Stomach (tissue), 9 donors: ENCODE measurements around the gene EIF2B5. TPM values are rescaled to one million over a fixed set of nuclear protein-coding genes. Genes with fewer than 3 reads are reported as not detected.

ENCODE experiments used
- DNase-seq, 2 donors: peaks; one replicate each; pipeline versions ENCODE4 v3.0.0 to v3.0.0-alpha.2; 2013 to 2019
- H3K27ac ChIP-seq, 5 donors: fragments of 200-600 bp in 4 of 5; sonication (generic) in 4 of 5; one replicate each; pipeline ENCODE4 v1.5.1; 2013 to 2019; ENCODE audit warnings: mild to moderate bottlenecking in 1 of 5, moderate library complexity in 1 of 5
- H3K27me3 ChIP-seq, 3 donors: fragments of 200-600 bp; sonication (generic); one replicate each; pipeline ENCODE4 v1.5.1; 2017 to 2019; ENCODE audit warnings: mixed run types in 1 of 3
- H3K36me3 ChIP-seq, 4 donors: fragments of 200-600 bp; sonication (generic); 1 replicate in 3 of 4; 2 replicates in 1 of 4; pipeline ENCODE4 v1.5.1; 2016 to 2019
- H3K4me1 ChIP-seq, 4 donors: fragments of 200-600 bp; sonication (generic); one replicate each; pipeline ENCODE4 v1.5.1; 2016 to 2019
- H3K4me3 ChIP-seq, 4 donors: fragments of 200-600 bp; sonication (generic) in 3 of 4; one replicate each; pipeline ENCODE4 v1.5.1; 2016 to 2019; ENCODE audit warnings: mild to moderate bottlenecking in 1 of 4
- H3K9me3 ChIP-seq, 4 donors: fragments of 200-600 bp; sonication (generic); one replicate each; pipeline ENCODE4 v1.5.1; 2016 to 2019
- EP300 ChIP-seq: sonication (generic); formaldehyde crosslinking; IDR thresholded peaks from one replicate; pipeline ENCODE4 v1.6.1; 2017; ENCODE audit warnings: antibody characterized with exemption
- POLR2A ChIP-seq, 4 donors: fragments of 450-650 bp; IDR thresholded peaks; one replicate each; pipeline ENCODE4 v1.6.1; 2016; ENCODE audit warnings: antibody characterized with exemption in 4 of 4, control low read depth in 2 of 4, mild to moderate bottlenecking in 1 of 4, moderate library complexity in 1 of 4
- POLR2AphosphoS5 ChIP-seq, 3 donors: sonication (generic); formaldehyde crosslinking; IDR thresholded peaks; one replicate each; pipeline ENCODE4 v1.6.1; 2016; ENCODE audit warnings: antibody characterized with exemption in 3 of 3
- WGBS, 5 donors: extraction: QIAGEN DNeasy Blood & Tissue Kit in 3 of 5; methylation state at CpG; one replicate each; pipeline versions ENCODE4 v1.1.5 to v1.1.7; 2013 to 2018; 5-methylcytosine and 5-hydroxymethylcytosine counted together
- intact Hi-C: fragments of 100-400 bp; cut with DNase I; formaldehyde crosslinking; loops from one replicate; pipeline ENCODE4 v1.15.1; 2023; ENCODE audit warnings: low total_unique reads
- polyA plus RNA-seq, 3 donors: library from polyadenylated mRNA; stranded (reverse); fragments of 200-250 nt; gene quantifications; one replicate each; pipeline ENCODE4 v1.2.3, GENCODE V29; 2013
- total RNA-seq, 5 donors: library from RNA; depleted of rRNA; stranded (reverse); fragments of >200 nt; gene quantifications; one replicate each; pipeline versions ENCODE4 v1.1.0 to v1.2.3, GENCODE V29; 2014 to 2016
- TF ChIP-seq, protein P1 (sequence below), 7 experiments: fragments of 450-650 bp in 4 of 7; fragments of 200-600 bp in 3 of 7; sonication (generic) in 3 of 7; IDR thresholded peaks; one replicate each; pipeline ENCODE4 v1.5.1; 2016 to 2019; ENCODE audit warnings: antibody characterized with exemption in 7 of 7, control low read depth in 2 of 7, mild to moderate bottlenecking in 1 of 7
- donor health status: healthy with polysubstance abuse.
- donor health status: Bipolar disorder and iron deficiency.
- donor health status: healthy.

The EIF2B5 gene
- total and polyA plus RNA-seq, 8 donors = 1.4 to 113 (median 35.1) TPM

DNA sequence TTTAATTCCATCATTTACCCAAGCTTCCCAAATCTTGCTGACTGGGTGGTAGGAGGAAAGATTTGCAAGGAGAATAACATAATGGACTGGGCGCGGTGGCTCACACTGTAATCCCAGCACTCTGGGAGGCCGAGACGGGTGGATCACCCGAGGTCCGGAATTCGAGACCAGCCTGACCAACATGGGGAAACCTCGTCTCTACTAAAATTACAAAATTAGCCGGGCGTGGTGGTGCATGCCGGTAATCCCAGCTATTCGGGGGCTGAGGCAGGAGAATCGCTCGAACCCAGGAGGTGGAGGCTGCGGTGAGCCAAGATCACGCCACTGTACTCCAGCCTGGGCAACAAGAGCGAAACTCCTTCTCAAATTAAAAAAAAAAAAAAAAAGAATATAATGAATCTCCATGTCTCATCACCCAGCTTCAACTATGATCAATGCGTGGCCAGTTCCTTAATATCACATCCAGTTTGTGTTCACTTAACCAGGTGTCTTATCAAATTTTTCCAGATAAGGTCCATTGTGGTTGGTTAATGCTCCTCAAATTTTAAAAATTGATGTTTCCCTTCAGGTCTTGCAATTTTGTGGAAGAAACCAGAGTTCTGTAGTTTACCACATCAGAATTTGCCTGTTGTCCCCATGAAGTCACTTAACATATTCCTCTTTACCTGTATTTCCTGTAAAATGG lies 49.5 kb downstream of the EIF2B5 start:
- H3K27me3 ChIP-seq = no peaks in the 10 kb centered on the region
- no peak for DNase-seq
- H3K27ac ChIP-seq = peak overlapping the region in 4 of 5 donors; percentile 83 to 90 (median 86)
- no peak overlapping the region for H3K4me3 ChIP-seq
- intact Hi-C loops = loop anchor here (10.0 kb wide), 1 partner anchor 60 kb away; the partner anchor contains the start of genes ALG3 and EEF1AKMT4
- H3K4me1 ChIP-seq = peaks cover 22 to 47% (median 36%) of the 10 kb centered on the region in 4 donors
- TF ChIP-seq POLR2A (IDR thresholded peaks at IDR 0.05) (no peak), POLR2AphosphoS5 (IDR thresholded peaks at IDR 0.05) (no peak), EP300 (no peak)
- TF ChIP-seq, protein P1, sequence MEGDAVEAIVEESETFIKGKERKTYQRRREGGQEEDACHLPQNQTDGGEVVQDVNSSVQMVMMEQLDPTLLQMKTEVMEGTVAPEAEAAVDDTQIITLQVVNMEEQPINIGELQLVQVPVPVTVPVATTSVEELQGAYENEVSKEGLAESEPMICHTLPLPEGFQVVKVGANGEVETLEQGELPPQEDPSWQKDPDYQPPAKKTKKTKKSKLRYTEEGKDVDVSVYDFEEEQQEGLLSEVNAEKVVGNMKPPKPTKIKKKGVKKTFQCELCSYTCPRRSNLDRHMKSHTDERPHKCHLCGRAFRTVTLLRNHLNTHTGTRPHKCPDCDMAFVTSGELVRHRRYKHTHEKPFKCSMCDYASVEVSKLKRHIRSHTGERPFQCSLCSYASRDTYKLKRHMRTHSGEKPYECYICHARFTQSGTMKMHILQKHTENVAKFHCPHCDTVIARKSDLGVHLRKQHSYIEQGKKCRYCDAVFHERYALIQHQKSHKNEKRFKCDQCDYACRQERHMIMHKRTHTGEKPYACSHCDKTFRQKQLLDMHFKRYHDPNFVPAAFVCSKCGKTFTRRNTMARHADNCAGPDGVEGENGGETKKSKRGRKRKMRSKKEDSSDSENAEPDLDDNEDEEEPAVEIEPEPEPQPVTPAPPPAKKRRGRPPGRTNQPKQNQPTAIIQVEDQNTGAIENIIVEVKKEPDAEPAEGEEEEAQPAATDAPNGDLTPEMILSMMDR (IDR thresholded peaks at IDR 0.05) = no peak
- H3K36me3 ChIP-seq = peaks cover 65 to 74% (median 72%) of the 10 kb centered on the region in 4 donors
- no peaks in the 10 kb centered on the region for H3K9me3 ChIP-seq
- WGBS, 5 donors = 92 to 95% (median 93%) methylated on average over 18 of the region's 18 CpGs

- no peaks in the 10 kb centered on the region for H3K9me3 ChIP-seq
- peaks cover 63 to 74% (median 72%) of the 10 kb centered on the region in 4 donors for H3K36me3 ChIP-seq
- H3K4me3 ChIP-seq = peak overlapping the region; percentile 65 to 96 (median 72)
- peak overlapping the region; percentile 83 to 90 (median 86) for H3K27ac ChIP-seq
- H3K4me1 ChIP-seq = peaks cover 22 to 44% (median 38%) of the 10 kb centered on the region in 4 donors
- DNase-seq = peak; percentile 100
- no peaks in the 10 kb centered on the region for H3K27me3 ChIP-seq
- WGBS, 5 donors = 1 to 3% (median 2%) methylated on average over 40 to 55 of the region's 55 CpGs
- intact Hi-C loops = loop anchor here (10.0 kb wide), 1 partner anchor 59 kb away; the partner anchor contains the start of genes ALG3 and EEF1AKMT4
- TF ChIP-seq POLR2A (IDR thresholded peaks at IDR 0.05) (no peak), EP300 (no peak), POLR2AphosphoS5 (IDR thresholded peaks at IDR 0.05) (peak in 2 of 3 donors; percentile 84 to 96)
- TF ChIP-seq, protein P1 (IDR thresholded peaks at IDR 0.05) = no peak
Observed at GRCh38 chr3:184185461-184186183, 50.5 kb downstream of the EIF2B5 start.

- Histone ChIP-seq H3K4me1 (peaks cover 22 to 44% (median 38%) of the 10 kb centered on the region in 4 donors), H3K36me3 (peaks cover 63 to 74% (median 72%) of the 10 kb centered on the region in 4 donors), H3K27me3 (no peaks in the 10 kb centered on the region), H3K9me3 (no peaks in the 10 kb centered on the region), H3K4me3 (peak within 1 kb of the TSS; percentile 65 to 96 (median 72)), H3K27ac (peak within 1 kb of the TSS; percentile 83 to 90 (median 86))
- no peak for DNase-seq
- intact Hi-C loops = loop anchor here (10.0 kb wide), 1 partner anchor 58 kb away; the partner anchor contains the start of genes ALG3 and EEF1AKMT4
- TF ChIP-seq POLR2AphosphoS5 (IDR thresholded peaks at IDR 0.05) (peak in 2 of 3 donors; percentile 69 to 85), POLR2A (IDR thresholded peaks at IDR 0.05) (peak in 2 of 4 donors; percentile 19 to 69), EP300 (no peak)
- TF ChIP-seq, protein P1 (IDR thresholded peaks at IDR 0.05) = no peak
- 0 to 2% (median 0%) methylated on average over 28 to 45 of the region's 45 CpGs for WGBS, 5 donors
Observed at GRCh38 chr3:184186184-184186901, 51.2 kb downstream of the EIF2B5 start, which contains the start of gene ABCF3. Gene ABCF3 (plus strand): TSS chr3:184186199. CDS start chr3:184186208, 9 bp downstream.

- peaks cover 63 to 74% (median 72%) of the 10 kb centered on the region in 4 donors for H3K36me3 ChIP-seq
- H3K27me3 ChIP-seq = no peaks in the 10 kb centered on the region
- TF ChIP-seq POLR2AphosphoS5 (IDR thresholded peaks at IDR 0.05) (no peak), POLR2A (IDR thresholded peaks at IDR 0.05) (no peak), EP300 (no peak)
- TF ChIP-seq, protein P1 (IDR thresholded peaks at IDR 0.05) = no peak
- peaks cover 22 to 44% (median 38%) of the 10 kb centered on the region in 4 donors for H3K4me1 ChIP-seq
- H3K27ac ChIP-seq = peak overlapping the region in 4 of 5 donors; percentile 83 to 90 (median 86)
- H3K4me3 ChIP-seq = peak overlapping the region; percentile 65 to 96 (median 72)
- WGBS, 5 donors = 0 to 13% (median 6%) methylated on average over 3 of the region's 3 CpGs
- no peaks in the 10 kb centered on the region for H3K9me3 ChIP-seq
- intact Hi-C loops = loop anchor here (10.0 kb wide), 1 partner anchor 58 kb away; the partner anchor contains the start of genes ALG3 and EEF1AKMT4
- DNase-seq = no peak
Observed at GRCh38 chr3:184186902-184187207, 51.7 kb downstream of the EIF2B5 start.
